Neuronal stem cell (in vitro differentiated cells): Measurements from ENCODE around the gene SH3TC1.

Experiments used
- DNase-seq: peaks from one replicate; pipeline ENCODE4 v3.0.0-alpha.2; 2013; ENCODE audit warnings: low spot score
- H2AFZ ChIP-seq: one replicate; pipeline ENCODE4 v1.6.1; 2013; ENCODE audit warnings: mild to moderate bottlenecking, low read length, inconsistent platforms
- H2AK5ac ChIP-seq: 2 replicates; pipeline ENCODE4 v1.6.1; 2013; ENCODE audit warnings: low read depth, mild to moderate bottlenecking, inconsistent platforms, low read length, moderate library complexity, mixed read lengths
- H2BK120ac ChIP-seq: 2 replicates; pipeline ENCODE4 v1.6.1; 2013; ENCODE audit warnings: low read depth, mild to moderate bottlenecking, inconsistent platforms, low read length, moderate library complexity, mixed read lengths
- H2BK12ac ChIP-seq: one replicate; pipeline ENCODE4 v1.6.1; 2013; ENCODE audit warnings: low read length, inconsistent platforms
- H2BK15ac ChIP-seq: 2 replicates; pipeline ENCODE4 v1.6.1; 2013; ENCODE audit warnings: mild to moderate bottlenecking, low read length, inconsistent platforms, mixed read lengths
- H2BK5ac ChIP-seq: one replicate; pipeline ENCODE4 v1.6.1; 2013; ENCODE audit warnings: inconsistent platforms, mild to moderate bottlenecking, low read length, moderate library complexity
- H3K14ac ChIP-seq: one replicate; pipeline ENCODE4 v1.6.1; 2013; ENCODE audit warnings: low read length, inconsistent platforms
- H3K18ac ChIP-seq: 2 replicates; pipeline ENCODE4 v1.6.1; 2013; ENCODE audit warnings: low read length, inconsistent platforms
- H3K23ac ChIP-seq: 2 replicates; pipeline ENCODE4 v1.6.1; 2013; ENCODE audit warnings: low read depth, mild to moderate bottlenecking, mixed read lengths, low read length, inconsistent platforms; ENCODE audit not compliant: poor library complexity
- H3K27ac ChIP-seq: replicated peaks from 3 replicates; pipeline ENCODE4 v1.5.1; 2013; ENCODE audit warnings: low read length, inconsistent platforms
- H3K27me3 ChIP-seq, 3 experiments: 2 replicates each; pipeline ENCODE4 v1.6.1; 2013; ENCODE audit warnings: low read length in 3 of 3, mild to moderate bottlenecking in 2 of 3, inconsistent platforms in 1 of 3, low read depth in 1 of 3, mixed read lengths in 1 of 3, moderate library complexity in 1 of 3; ENCODE audit not compliant: control insufficient read depth in 3 of 3, insufficient read depth in 3 of 3
- H3K36me3 ChIP-seq, 2 donors: replicated peaks in 1 of 2; 2 replicates each; pipeline ENCODE4 v1.6.1; 2013; ENCODE audit warnings: low read length in 2 of 2; ENCODE audit not compliant: control insufficient read depth in 2 of 2, insufficient read depth in 2 of 2
- H3K4ac ChIP-seq: 2 replicates; pipeline ENCODE4 v1.6.1; 2013; ENCODE audit warnings: inconsistent platforms, mild to moderate bottlenecking, low read length, moderate library complexity
- H3K4me1 ChIP-seq, 2 donors: 1 replicate in 1 of 2; 2 replicates in 1 of 2; pipeline ENCODE4 v1.6.1; 2013; ENCODE audit warnings: low read length in 2 of 2, low read depth in 1 of 2; ENCODE audit not compliant: control insufficient read depth in 2 of 2, insufficient read depth in 1 of 2
- H3K4me2 ChIP-seq: one replicate; pipeline ENCODE4 v1.6.1; 2013; ENCODE audit warnings: mild to moderate bottlenecking, low read length, inconsistent platforms; ENCODE audit not compliant: insufficient read depth, poor library complexity, severe bottlenecking
- H3K4me3 ChIP-seq, 2 donors: 2 replicates each; pipeline ENCODE4 v1.5.1; 2013; ENCODE audit warnings: low read length in 2 of 2, mild to moderate bottlenecking in 2 of 2, inconsistent platforms in 1 of 2, moderate library complexity in 1 of 2
- H3K79me1 ChIP-seq: one replicate; pipeline ENCODE4 v1.6.1; 2013; ENCODE audit warnings: low read depth, mild to moderate bottlenecking, inconsistent platforms, low read length, moderate library complexity
- H3K9ac ChIP-seq: one replicate; pipeline ENCODE4 v1.6.1; 2013; ENCODE audit warnings: mild to moderate bottlenecking, low read depth, low read length, inconsistent platforms; ENCODE audit not compliant: poor library complexity
- H3K9me3 ChIP-seq, 2 donors: replicated peaks in 1 of 2; 2 replicates each; pipeline versions ENCODE3 to v1.6.1; 2013; ENCODE audit warnings: low read length in 2 of 2, mild to moderate bottlenecking in 2 of 2, inconsistent platforms in 1 of 2, low read depth in 1 of 2, mixed read lengths in 1 of 2, moderate library complexity in 1 of 2; ENCODE audit not compliant: control insufficient read depth in 2 of 2, insufficient read depth in 1 of 2
- H4K8ac ChIP-seq: one replicate; pipeline ENCODE4 v1.6.1; 2013; ENCODE audit warnings: low read depth, mild to moderate bottlenecking, inconsistent platforms, low read length, moderate library complexity
- H4K91ac ChIP-seq: one replicate; pipeline ENCODE4 v1.6.1; 2013; ENCODE audit warnings: low read length, low read depth, mild to moderate bottlenecking, inconsistent platforms; ENCODE audit not compliant: poor library complexity
- WGBS, 2 donors: extraction: QIAGEN DNeasy Blood & Tissue Kit; methylation state at CpG; one replicate each; pipeline ENCODE4 v1.1.7; 2013; ENCODE audit warnings: missing lambda C conversion rate in 2 of 2, mixed read lengths in 1 of 2; ENCODE audit not compliant: insufficient read length in 2 of 2, insufficient replicate concordance in 1 of 2; ENCODE audit errors: extremely low coverage in 2 of 2; 5-methylcytosine and 5-hydroxymethylcytosine counted together

SH3TC1 gene

DNA sequence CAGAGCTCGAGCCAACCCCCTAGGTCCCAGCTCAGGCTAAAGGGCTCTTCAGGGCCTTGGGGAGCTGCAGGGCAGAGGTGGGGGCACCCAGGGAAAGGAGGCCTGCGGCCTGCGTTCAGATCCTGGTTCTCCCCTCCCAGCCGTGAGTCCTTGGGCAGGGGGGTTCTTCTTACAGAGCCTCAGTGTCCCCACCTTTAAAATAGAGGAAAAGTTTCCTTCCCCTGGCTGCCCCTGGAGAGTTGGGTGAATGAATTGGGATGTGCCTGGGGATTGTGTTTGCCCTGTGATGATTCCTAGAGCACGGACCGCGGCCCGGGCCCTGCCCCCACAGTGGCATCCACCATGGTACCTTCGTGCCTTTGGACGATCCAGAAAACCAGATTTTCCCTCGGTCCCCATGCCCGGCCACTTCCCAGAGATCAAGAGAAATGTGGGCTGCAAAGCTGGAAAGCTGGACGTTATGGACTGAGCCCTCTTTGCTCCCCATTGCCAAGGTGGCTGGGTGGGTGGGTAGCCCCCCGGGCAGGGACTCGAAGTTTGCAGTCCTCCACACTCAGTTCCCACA is 81.9 kb downstream of the SH3TC1 start:
- Histone ChIP-seq H3K27ac (no peak overlapping the region), H3K4ac (no peak overlapping the region), H3K23ac (no peak overlapping the region), H3K9ac (no peak overlapping the region), H2BK12ac (no peak overlapping the region), H3K4me2 (peak overlapping the region; percentile 2), H3K36me3 (no peaks in the 10 kb centered on the region), H3K4me1 (peaks cover 2 to 3% of the 10 kb centered on the region in 2 donors), H3K4me3 (no peak overlapping the region), H3K14ac (peak overlapping the region; percentile 38), H3K9me3 (peaks cover 0 to 2% of the 10 kb centered on the region in 2 donors), H2BK120ac (no peak overlapping the region), H4K91ac (peak overlapping the region; percentile 85), H4K8ac (no peak overlapping the region), H2AK5ac (peak overlapping the region; percentile 93), H3K79me1 (no peaks in the 10 kb centered on the region), H3K18ac (peak overlapping the region; percentile 83), H2AFZ (no peak overlapping the region), H2BK5ac (peak overlapping the region; percentile 82), H2BK15ac (peak overlapping the region; percentile 89), H3K27me3 (peaks cover 0 to 49% (median 0%) of the 10 kb centered on the region in 3 experiments)
- no peak for DNase-seq
- WGBS, 2 donors, result no CpG with 5 or more reads among the region's 15 CpGs

- Histone ChIP-seq H3K4ac (no peak overlapping the region), H2AK5ac (peak overlapping the region; percentile 81), H3K27ac (no peak overlapping the region), H3K14ac (peak overlapping the region; percentile 38), H3K9me3 (peaks cover 0 to 2% of the 10 kb centered on the region in 2 donors), H3K4me2 (no peak overlapping the region), H4K91ac (no peak overlapping the region), H2AFZ (no peak overlapping the region), H2BK5ac (peak overlapping the region; percentile 19), H3K9ac (no peak overlapping the region), H3K4me3 (no peak overlapping the region), H2BK120ac (no peak overlapping the region), H2BK12ac (peak overlapping the region; percentile 90), H3K27me3 (peaks cover 0 to 46% (median 0%) of the 10 kb centered on the region in 3 experiments), H2BK15ac (peak overlapping the region; percentile 2), H3K79me1 (no peaks in the 10 kb centered on the region), H3K23ac (no peak overlapping the region), H4K8ac (no peak overlapping the region), H3K4me1 (peaks cover 2 to 3% of the 10 kb centered on the region in 2 donors), H3K18ac (no peak overlapping the region), H3K36me3 (no peaks in the 10 kb centered on the region)
- no CpG with 5 or more reads among the region's 19 CpGs for WGBS, 2 donors
- DNase-seq, result no peak
Measured at GRCh38 chr4:8281519-8282133, 82.5 kb downstream of the SH3TC1 start.

DNA sequence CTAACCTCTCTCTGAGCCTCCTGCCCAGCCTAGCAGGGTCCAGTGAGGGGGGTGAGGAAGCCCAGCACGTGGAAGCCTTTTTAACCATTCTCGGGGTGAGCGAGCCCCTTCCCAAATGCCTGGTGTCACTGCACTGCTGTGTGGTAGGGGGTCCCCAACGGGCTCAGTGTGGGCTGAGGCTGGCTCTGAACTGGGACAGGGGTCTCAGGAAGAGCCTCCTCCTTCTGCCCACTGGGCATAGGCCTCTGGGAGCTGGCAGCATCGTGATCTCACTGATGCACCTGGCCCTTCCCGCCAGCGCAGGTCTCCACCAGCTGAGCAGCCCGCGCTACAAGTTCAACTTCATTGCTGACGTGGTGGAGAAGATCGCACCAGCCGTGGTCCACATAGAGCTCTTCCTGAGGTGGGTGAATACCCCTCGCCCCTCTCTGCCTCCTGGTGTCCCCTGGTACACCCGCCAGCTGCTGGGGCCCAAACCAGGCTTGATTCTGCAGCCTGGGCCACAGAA is 83.1 kb downstream of the SH3TC1 start:
- H2AK5ac ChIP-seq, result peak overlapping the region; percentile 84
- H3K79me1 ChIP-seq, result no peaks in the 10 kb centered on the region
- H2BK120ac ChIP-seq, result no peak overlapping the region
- H3K9me3 ChIP-seq, result peaks cover 0 to 2% of the 10 kb centered on the region in 2 donors
- peaks cover 2 to 3% of the 10 kb centered on the region in 2 donors for H3K4me1 ChIP-seq
- H3K4ac ChIP-seq, result peak overlapping the region; percentile 26
- no peak overlapping the region for H3K4me2 ChIP-seq
- peak overlapping the region; percentile 33 for H2BK15ac ChIP-seq
- H3K36me3 ChIP-seq, result no peaks in the 10 kb centered on the region
- H2BK5ac ChIP-seq, result peak overlapping the region; percentile 87
- H3K27ac ChIP-seq, result no peak overlapping the region
- peak overlapping the region; percentile 76 for H3K18ac ChIP-seq
- H3K27me3 ChIP-seq, result peaks cover 0 to 43% (median 0%) of the 10 kb centered on the region in 3 experiments
- peak overlapping the region; percentile 89 for H3K14ac ChIP-seq
- DNase-seq, result no peak
- no CpG with 5 or more reads among the region's 14 CpGs for WGBS, 2 donors
- H4K8ac ChIP-seq, result no peak overlapping the region
- no peak overlapping the region for H3K4me3 ChIP-seq
- no peak overlapping the region for H3K23ac ChIP-seq
- H2BK12ac ChIP-seq, result no peak overlapping the region
- H2AFZ ChIP-seq, result no peak overlapping the region
- no peak overlapping the region for H3K9ac ChIP-seq
- no peak overlapping the region for H4K91ac ChIP-seq

DNA sequence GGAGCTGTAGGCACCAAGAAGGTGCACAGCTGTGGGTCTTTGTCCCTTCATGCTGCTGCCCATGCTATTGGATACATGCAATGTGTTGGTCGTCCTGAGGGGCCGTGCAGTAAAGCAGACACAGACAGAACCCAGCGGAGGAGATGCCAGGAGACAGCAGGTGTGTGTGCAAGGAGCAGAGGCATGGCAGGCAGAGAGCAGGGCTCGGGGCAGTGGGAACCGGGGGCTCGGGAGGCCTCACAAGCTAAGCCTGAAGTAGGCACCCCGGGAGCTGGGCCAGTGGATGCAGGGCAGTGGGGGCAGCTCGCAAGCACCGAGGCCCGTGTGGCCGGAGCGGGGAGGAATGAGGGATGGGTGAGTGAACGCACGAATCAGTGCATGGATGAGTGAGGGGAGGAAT is 83.7 kb downstream of the SH3TC1 start:
- Histone ChIP-seq H3K4ac (peak overlapping the region; percentile 26), H2BK15ac (peak overlapping the region; percentile 33), H2AK5ac (peak overlapping the region; percentile 84), H3K27ac (no peak overlapping the region), H3K79me1 (no peaks in the 10 kb centered on the region), H2BK5ac (peak overlapping the region; percentile 87), H3K18ac (peak overlapping the region; percentile 76), H3K4me3 (no peak overlapping the region), H3K36me3 (no peaks in the 10 kb centered on the region), H2BK120ac (no peak overlapping the region), H4K8ac (peak overlapping the region; percentile 43), H3K4me1 (peaks cover 2 to 3% of the 10 kb centered on the region in 2 donors), H2BK12ac (no peak overlapping the region), H3K9me3 (peaks cover 0 to 2% of the 10 kb centered on the region in 2 donors), H3K9ac (peak overlapping the region; percentile 63), H3K27me3 (peaks cover 0 to 39% (median 0%) of the 10 kb centered on the region in 3 experiments), H3K14ac (peak overlapping the region; percentile 89), H3K23ac (peak overlapping the region; percentile 73), H2AFZ (no peak overlapping the region), H4K91ac (no peak overlapping the region), H3K4me2 (no peak overlapping the region)
- WGBS, 2 donors, result 100% methylated on average over 3 of the region's 14 CpGs; no CpG with 5 or more reads in 1 of the 2 donors
- no peak for DNase-seq
